Activated CD4-positive, alpha-beta T cell treated with anti-CD3 and anti-CD28 coated beads, Interleukin-2, Interleukin-4, amounts not matched to agents 100 ng/mL and 50 ng/mL, durations not matched to agents 16 hours and 8 hours (primary cell): ENCODE measurements around the gene FREM3.
"Not testable (repeated sequence)": the region's sequence is repeated elsewhere in the genome, so short reads cannot be mapped to it uniquely, and the experiment has no call there.

Experiments used
- DNase-seq: peaks from one replicate; pipeline ENCODE4 v3.0.0-alpha.2; 2020; ENCODE audit warnings: low spot score

FREM3 gene

DNA sequence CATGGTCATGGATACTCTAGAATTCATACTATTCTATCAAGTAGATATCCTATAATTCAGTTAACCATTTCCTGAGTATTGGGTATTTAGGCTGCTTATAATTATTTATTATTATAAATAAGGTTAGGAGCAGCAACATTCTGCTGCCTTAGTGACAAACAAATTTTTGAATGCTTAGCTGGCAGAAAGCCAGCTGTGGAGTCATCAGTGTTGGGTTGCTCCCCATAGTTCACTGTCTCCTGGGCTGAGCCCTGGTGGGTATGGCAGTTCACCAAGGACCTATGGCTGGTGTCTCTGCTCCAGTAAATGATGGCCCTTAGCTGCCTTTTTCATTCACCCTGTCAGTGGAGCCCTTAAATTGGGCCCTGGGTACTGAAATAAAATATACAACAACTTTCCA lies 125.1 kb downstream of the FREM3 start:
- DNase-seq = no peak

DNA sequence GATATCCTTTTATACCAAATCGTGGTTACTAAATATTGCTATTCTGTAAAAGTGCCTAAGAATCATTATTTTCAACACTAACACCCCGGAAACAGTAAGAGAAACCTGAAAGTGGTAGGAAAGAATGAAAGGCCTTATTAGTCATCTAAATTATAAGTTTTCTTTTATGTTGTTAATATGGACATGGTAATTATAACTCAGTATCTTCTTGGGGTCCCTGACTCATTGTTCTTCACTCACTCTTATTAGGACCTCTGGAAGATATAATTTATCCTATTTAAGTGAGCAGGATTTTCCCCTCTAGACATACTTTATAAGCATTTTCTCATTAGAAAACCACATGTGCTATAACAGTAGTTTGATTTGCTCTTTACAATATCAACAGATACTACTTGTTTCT lies 136.0 kb downstream of the FREM3 start:
- DNase-seq = no peak

DNA sequence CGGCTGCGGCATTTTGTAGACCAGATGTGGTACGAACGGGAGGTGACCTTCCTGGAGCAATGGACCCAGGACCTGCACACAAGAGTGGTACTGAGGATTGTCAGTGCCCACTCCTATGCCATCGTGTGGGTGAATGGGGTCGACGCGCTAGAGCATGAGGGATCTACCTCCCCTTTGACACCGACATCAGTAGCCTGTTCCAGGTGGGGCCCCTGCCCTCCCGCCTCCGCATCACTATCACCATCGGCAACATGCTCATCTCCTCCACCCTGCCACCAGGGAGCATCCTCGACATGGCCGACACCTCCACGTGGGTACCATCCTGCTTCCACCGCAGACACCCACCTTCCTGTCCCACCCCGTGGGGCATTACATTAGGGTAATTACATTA lies 140.7 kb downstream of the FREM3 start:
- DNase-seq = no peak

DNA sequence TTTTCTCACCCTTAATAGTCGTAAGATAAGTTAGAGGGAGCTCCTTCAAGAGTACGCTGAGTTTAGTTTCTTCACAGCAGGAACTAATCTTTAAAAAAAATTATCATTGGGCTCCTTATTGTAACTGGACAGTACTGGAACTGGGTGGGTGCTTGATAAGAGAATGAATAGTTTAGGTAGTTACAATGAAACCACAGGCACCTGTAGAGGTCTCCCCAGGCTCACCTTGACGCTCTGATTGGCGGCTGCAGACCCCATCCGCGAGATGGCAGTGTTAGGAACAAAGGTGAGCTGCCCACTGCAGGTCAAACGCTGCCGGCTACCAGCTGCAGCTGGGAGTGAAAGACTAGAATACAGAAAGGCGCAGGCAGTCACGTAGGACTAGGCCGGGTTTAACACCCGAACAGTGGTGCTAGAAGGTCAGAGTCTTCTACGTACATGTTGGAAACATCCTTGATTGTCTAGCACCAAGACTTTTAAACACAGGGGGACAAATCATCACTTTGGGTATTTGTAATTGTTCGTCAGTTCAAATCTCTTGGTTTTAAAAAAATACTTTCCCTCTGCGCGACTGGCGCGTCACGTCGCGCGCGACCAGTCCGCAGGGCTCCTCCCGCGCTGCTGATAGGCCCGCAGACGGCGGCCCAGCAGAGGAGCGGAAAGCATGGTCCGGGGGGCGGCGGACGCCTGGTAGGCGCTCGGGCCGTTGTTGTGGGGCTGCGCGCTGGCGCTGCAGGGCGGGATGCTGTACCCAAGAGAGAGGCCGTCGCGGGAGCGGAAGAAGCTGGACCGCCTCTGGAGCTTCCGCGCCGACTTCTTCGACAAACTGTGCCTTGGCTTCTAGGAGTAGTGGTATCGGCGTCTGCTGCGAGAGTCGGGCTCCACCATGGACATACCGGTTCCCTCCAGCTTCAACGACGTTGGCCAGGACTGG lies 141.4 kb downstream of the FREM3 start:
- DNase-seq = peak; percentile 57

DNA sequence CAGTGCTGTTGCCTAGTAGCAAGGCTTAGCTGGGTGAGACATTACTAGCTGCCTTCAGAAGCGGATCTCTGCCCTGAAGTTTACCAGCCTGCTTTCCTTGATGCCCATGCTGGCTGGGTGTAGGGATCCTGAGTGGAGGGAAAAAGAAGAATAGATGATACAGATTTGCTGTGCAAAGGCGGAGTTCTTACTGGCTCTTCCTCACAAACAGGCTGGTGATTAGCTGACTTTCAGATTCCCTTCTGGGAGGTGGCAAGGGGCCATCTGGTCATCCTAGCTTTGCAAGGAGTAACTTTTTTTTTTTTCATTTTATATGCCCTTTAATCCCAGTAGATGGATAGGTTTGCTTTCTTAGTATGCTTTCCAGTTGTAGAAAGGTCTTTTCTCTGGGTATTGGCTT lies 142.2 kb downstream of the FREM3 start:
- DNase-seq = no peak

DNA sequence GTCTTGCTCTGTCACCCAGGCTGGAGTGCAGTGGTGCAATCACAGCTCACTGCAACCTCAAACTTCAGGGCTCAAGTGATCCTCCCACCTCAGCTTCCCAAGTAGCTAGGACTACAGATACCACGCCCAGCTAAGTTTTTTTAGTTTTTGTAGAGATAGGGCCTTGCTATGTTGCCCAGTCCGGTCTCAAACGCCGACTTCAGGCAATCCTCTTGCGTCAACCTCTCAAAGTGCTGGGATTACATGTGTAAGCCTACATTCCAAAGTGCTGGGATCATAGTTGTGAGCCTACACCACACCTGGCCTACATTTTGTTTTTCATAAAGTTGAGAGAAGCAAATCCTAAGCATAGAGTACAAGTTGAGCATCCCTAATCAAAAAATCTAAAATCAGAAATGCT lies 144.8 kb downstream of the FREM3 start:
- no peak for DNase-seq

DNA sequence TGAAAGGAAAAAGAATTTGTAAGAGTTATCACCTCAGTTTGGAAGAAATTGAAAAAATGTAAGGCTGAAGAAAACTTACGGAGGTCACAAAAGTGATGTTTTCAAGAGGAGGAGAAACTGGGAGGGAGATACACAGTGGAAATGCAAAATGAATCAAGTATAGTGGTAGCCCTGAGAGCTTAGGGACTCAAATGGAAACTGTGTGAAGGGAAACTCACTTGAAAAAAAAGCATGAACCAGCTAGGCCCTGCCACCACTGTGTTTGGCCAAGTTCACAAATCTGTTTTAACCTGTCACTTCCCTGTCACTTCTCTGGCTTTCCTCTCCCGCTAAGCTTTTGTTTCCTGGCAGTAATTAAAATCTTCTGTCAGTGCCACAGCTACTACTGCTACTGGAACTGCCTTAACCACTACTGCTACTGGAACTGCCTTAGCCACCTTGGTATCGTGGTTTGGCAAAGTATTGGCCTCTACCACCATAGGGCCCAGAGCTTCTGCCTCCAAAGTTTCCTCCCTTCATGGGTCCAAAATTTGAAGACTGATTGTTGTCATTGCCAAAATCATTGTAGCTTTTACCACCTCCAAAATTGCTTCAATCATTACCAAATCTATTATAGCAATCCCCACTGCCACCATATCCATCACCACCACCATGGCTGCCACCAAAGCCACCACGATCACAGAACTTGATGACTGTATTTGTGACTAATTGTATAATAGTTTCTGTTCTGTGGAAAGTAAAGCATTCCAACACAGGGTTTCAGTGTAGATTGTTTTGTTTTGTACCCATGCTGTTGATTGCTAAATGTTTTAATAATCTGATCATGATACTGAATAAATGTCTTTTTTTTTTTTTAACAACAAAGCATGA lies 145.5 kb downstream of the FREM3 start:
- DNase-seq = peak; percentile 6

DNA sequence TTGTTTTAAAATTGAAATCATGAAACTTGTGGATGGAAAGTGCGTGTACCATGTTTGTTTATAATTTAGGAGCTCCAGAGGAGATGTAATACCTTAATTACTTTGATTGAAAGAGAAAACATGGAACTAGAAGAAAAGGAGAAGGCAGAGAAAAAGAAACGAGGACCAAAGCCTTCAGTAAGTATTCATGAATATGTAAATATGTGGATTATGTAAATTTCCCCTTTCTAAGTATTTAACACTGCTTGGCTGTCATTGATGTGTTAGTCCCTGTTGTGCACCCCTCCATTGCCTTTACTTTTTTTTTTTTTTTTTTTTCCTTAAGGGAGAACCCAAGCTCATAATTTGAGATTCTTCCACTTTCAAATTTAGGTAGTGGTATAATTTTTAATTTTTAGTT lies 150.5 kb downstream of the FREM3 start:
- no peak for DNase-seq

DNA sequence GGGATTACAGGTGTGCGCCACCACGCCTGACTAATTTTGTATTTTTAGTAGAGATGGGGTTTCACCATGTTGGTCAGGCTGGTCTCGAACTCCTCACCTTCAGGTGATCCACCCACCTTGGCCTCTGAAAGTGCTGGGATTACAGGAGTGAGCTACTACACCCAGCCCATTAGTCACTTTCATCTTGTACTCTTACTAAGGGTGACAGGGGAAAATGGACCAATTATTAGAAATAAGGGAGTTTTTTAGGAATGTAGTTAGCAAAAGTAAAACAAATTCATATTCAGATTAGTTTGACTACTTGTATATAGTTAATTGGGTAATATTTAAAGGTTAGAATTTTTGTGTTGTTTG lies 160.8 kb downstream of the FREM3 start:
- no peak for DNase-seq

DNA sequence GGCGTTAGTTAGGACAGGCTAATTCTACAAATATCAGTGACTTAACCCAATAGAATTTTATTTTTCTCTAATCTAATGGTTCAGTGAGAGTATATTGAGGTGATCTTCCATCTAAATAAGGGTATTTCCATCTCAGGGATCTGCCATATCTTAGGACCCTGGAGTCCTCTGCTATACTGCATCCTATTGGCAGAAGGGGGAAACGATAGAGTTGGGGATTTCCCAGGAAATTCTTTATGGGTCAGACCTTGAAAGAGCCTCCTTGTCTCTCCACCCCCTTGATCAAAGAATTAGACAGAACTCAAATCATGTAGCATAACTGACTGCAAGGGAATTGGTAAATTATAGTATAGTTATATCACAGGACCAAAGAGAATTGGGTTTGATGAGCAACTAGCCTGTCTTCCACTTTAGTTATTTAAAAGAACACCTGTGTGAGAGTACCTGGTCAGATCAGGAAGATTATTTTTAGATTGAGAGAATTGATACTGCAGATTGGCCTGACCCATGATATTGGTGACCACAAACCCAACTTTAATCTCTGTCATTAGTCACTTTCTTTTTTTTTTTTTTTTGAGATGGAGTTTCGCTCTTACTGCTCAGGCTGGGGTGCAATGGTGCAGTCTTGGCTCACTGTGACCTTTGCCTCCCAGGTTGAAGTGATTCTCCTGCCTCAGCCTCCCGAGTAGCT lies 161.4 kb downstream of the FREM3 start:
- DNase-seq = no peak

DNA sequence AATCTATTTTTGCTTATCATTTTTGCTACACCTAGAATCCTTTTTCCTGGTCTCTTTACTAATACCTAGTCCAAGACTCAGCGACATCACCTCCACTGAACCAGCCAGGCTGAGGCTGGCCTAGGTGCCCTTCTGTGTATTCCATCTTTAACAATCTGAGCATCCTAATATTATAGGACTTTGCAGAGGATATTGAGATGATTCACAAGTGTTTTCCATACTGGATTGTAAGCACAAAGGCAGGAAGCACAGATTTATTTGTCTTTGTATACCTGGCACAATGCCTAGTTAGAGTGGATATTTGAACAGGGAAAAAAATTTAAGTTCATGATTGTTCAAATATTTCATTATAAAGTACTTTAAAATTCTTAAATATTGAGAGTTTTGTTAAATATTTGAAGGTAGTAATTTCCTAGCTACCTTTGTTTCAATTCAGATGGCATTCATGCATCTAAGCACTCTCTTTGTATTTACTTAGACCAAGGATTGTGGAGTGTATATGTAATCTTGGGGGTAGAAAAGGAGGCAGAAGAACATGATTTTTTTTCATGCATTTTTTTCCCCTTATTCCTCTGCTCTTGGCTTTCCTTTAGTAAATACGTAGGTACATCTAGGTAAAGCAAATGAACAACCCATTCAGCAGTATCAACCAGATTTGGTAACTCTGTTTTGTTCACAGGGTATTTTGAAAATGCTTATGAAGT lies 168.5 kb downstream of the FREM3 start:
- DNase-seq = no peak

DNA sequence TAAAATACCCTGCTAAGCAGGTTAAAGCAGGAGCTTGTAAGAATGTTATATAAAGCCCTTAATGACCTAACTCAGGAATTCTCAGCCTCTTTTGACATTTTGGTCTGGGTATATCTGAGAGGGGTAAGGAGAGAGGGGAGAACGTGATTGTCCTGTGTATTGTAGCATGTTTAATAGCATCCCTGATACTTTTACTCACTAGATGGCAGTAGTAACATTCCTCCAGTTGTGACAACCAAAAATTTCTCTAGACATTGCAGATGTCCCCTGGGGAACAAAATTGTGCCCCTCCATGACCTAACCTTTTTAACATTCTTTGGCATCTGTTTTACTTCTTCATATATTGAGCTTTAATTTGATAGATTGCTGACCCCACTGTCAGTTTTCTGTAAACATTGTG lies 169.1 kb downstream of the FREM3 start:
- DNase-seq = no peak

DNA sequence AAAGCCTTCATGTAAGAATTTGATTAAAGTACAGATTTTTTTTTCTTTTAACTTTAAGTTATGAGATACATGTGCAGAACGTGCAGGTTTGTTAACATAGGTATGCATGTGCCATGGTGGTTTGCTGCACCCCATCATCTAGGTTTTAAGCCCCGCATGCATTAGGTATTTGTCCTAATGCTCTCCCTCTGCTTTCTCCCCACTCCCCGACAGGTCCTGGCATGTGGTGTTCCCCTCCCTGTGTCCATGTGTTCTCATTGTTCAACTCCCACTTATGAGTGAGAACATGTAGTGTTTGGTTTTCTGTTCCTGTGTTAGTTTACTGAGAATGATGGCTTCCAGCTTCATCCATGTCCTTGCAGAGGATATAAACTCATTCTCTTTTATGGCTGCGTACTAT lies 172.4 kb downstream of the FREM3 start:
- not testable (repeated sequence) for DNase-seq
